Erythroblast (primary cell): ENCODE measurements around the gene AK8.

Experiments used
- GATA1 ChIP-seq: IDR thresholded peaks from 2 replicates; pipeline ENCODE4 v1.6.1; 2011; ENCODE audit warnings: low read depth, mild to moderate bottlenecking, control low read depth, low read length, moderate library complexity
- POLR2A ChIP-seq: IDR thresholded peaks from 2 replicates; pipeline ENCODE4 v1.6.1; 2011; ENCODE audit warnings: mild to moderate bottlenecking, low read length

DNA sequence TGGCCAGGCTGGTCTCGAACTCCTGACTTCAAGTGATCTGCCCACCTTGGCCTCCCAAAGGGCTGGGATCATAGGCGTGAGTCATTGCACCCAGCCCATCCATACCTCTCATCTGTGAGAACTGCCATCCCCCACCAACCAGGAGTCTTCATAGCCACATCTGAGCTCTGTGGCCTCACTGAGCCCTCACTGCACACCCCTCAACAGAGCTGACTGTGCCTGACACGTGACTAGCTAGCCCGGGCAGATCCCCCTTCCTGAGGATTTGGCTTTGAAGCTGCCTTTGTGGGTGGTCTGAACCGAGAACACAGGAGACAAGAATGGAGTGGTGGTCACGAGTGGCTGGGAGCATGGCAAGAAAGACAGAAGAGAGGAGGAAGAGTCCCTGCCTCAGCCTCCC is 15.6 kb downstream of the AK8 start:
- TF ChIP-seq POLR2A (no peak), GATA1 (no peak)
